Colonic mucosa (tissue), 4 donors: ENCODE data around the gene PI4KA. TPM values are rescaled to one million over a fixed set of nuclear protein-coding genes. Genes with fewer than 3 reads are reported as not detected.
"Not testable (repeated sequence)": the region's sequence is repeated elsewhere in the genome, so short reads cannot be mapped to it uniquely, and the experiment has no call there.

Experiments used
- DNase-seq: peaks from one replicate; pipeline ENCODE4 v3.0.0-alpha.2; 2020
- H3K27ac ChIP-seq: fragments of 200-600 bp; one replicate; pipeline ENCODE4 v1.8.0; 2021
- H3K27me3 ChIP-seq: fragments of 200-600 bp; one replicate; pipeline ENCODE4 v1.8.0; 2021
- H3K36me3 ChIP-seq: fragments of 200-600 bp; one replicate; pipeline ENCODE4 v1.8.0; 2021
- H3K4me1 ChIP-seq: fragments of 200-600 bp; one replicate; pipeline ENCODE4 v1.8.0; 2021; ENCODE audit warnings: mild to moderate bottlenecking
- H3K4me3 ChIP-seq: fragments of 200-600 bp; one replicate; pipeline ENCODE4 v1.8.0; 2021
- H3K9ac ChIP-seq, 2 donors: one replicate each; pipeline ENCODE4 v1.7.0; 2013; ENCODE audit warnings: control low read depth in 2 of 2, low read depth in 2 of 2, low read length in 2 of 2
- H3K9me3 ChIP-seq: fragments of 200-600 bp; one replicate; pipeline ENCODE4 v1.8.0; 2021
- intact Hi-C: fragments of 100-400 bp; cut with DNase I; formaldehyde crosslinking; loops from one replicate; pipeline ENCODE4 v1.14.1; 2022
- total RNA-seq, 2 donors: library from RNA; stranded (reverse); fragmentation: NEBNext Ultra II Directional in 1 of 2; extraction: Animal tissue kit (Norgen Biotek cat#: 25700) in 1 of 2; gene quantifications; one replicate each; pipeline ENCODE4 v1.2.1, GENCODE V29; 2021
- TF ChIP-seq, protein P1 (sequence below): fragments of 200-600 bp; IDR thresholded peaks from one replicate; pipeline ENCODE4 v1.8.0; 2022; ENCODE audit warnings: antibody characterized with exemption, mild to moderate bottlenecking
- donor health status: healthy.
- donor health status: DM: no; HTN: no; CAD: no.
- donor health status: DM: no; HTN: no; CAD: no.

The PI4KA gene
- total RNA-seq, 2 donors from 2014 or later, result 69.4 to 86.8 TPM

DNA sequence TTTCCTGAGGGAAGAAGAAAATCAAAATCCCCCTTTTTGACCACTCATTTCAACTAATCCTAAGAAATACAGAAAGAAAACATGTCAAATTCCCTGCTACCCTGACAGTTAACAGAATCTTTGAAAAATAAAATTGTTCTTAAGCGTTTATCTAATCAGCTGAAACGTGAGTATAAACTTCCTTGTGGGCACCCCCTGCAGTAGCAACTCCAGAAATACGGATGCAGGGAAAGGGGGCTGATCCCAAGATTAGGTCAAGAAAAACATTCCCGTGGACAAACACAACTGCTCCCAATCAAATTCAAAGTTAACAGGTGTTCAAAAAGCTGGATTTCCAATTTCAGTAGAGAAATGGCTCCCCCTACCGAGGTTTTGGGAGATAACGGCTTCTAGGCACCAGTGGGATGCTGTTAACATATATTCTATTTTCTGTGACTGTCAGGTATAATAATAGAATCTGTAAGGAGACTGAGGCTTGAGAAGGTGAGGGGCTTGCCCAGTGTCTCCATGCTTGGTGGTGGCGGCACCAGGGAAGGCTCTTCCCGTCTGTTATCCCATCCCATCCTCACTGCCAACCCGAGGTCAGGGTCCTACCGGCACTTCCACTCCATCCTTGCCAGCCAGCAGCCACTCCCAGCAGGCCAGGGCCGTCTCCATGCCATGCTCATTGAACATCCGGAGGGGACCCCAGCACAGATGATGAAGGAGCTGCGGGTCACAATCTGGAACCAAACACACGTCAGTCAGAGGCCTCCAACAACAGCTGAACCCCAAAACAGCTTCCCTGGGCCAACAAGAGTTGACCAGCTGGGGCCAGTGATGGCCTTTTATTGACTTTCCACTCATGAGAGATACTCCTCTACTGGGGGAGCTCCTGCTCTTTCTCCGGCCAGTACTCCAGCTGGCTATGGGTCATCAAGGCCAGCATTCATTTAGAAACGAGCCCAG lies 116.7 kb downstream of the PI4KA start:
- peak; percentile 41 for DNase-seq
- H3K27me3 ChIP-seq, result no peaks in the 10 kb centered on the region
- no peak overlapping the region for H3K9ac ChIP-seq
- H3K9me3 ChIP-seq, result no peaks in the 10 kb centered on the region
- TF ChIP-seq, protein P1, sequence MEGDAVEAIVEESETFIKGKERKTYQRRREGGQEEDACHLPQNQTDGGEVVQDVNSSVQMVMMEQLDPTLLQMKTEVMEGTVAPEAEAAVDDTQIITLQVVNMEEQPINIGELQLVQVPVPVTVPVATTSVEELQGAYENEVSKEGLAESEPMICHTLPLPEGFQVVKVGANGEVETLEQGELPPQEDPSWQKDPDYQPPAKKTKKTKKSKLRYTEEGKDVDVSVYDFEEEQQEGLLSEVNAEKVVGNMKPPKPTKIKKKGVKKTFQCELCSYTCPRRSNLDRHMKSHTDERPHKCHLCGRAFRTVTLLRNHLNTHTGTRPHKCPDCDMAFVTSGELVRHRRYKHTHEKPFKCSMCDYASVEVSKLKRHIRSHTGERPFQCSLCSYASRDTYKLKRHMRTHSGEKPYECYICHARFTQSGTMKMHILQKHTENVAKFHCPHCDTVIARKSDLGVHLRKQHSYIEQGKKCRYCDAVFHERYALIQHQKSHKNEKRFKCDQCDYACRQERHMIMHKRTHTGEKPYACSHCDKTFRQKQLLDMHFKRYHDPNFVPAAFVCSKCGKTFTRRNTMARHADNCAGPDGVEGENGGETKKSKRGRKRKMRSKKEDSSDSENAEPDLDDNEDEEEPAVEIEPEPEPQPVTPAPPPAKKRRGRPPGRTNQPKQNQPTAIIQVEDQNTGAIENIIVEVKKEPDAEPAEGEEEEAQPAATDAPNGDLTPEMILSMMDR, result peak; percentile 61
- no peak overlapping the region for H3K27ac ChIP-seq
- H3K36me3 ChIP-seq, result no peaks in the 10 kb centered on the region
- H3K4me3 ChIP-seq, result no peak overlapping the region
- no peaks in the 10 kb centered on the region for H3K4me1 ChIP-seq
- intact Hi-C loops, result no loop called here

DNA sequence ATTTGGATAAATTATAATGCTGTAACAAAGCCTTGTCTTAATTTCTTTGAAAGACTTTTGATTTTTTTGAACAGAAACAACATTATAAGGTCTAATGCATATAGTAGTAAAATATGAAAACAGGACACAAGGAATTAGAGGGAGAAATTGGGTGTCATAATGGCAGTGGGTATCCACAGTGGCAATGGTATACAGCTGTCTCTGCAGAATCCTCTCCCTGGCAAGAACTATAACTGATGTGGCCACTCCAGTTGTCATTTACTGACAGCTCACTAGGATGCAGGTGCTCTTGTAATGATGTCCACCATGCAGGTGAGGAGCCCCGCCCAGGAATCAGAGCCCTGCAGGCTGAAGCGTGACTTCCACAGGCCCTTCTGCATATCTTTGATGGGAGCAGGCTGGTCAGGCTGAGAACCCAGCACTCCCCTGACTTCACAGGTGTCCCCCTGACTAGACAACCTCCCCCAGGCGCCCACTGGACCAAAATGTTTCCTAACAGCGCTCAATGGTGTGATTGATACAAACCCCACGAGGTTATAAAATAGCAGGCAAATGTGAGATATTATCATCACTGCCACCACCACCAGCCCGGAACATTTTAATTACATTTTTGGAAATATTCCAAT lies 117.5 kb downstream of the PI4KA start:
- intact Hi-C loops, result no loop called here
- no peaks in the 10 kb centered on the region for H3K9me3 ChIP-seq
- H3K4me3 ChIP-seq, result no peak overlapping the region
- no peak overlapping the region for H3K27ac ChIP-seq
- DNase-seq, result no peak
- no peaks in the 10 kb centered on the region for H3K27me3 ChIP-seq
- no peaks in the 10 kb centered on the region for H3K4me1 ChIP-seq
- no peak overlapping the region for H3K9ac ChIP-seq
- no peaks in the 10 kb centered on the region for H3K36me3 ChIP-seq
- TF ChIP-seq, protein P1, result no peak

DNA sequence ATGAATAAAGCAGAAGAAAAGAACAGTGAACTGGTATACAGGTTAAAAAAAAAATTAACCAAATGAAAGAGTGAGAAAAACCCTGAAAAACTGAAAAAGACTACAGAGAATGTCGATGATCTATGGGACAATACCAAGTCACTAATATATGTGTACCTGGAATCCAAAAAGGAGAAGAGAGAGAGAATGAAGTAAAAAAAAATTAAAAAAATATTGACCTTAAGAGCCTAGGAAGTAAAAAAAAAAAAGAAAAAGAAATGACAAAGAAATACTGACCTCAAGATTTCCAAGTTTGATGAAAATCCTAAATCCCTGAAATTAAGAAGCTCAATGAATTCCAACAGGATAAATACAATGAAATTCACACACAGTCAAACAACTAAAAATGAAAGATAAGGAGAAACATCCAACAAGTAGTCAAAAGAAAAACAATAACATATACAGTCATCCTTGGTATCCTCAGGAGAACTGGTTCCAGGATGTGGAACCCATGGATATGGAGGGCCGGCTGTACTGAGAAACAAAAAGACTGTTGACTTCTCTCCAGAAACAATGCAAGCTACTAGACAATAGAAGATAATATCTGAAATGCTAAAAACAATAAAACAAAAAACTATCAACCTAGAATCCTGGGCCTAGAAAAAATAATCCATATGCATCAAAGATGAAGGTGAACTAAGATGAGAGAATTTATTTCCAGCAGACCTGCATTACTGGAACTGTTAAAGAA lies 118.2 kb downstream of the PI4KA start:
- intact Hi-C loops, result no loop called here
- H3K9me3 ChIP-seq, result no peaks in the 10 kb centered on the region
- H3K9ac ChIP-seq, result no peak overlapping the region
- H3K4me3 ChIP-seq, result no peak overlapping the region
- H3K27ac ChIP-seq, result no peak overlapping the region
- no peaks in the 10 kb centered on the region for H3K36me3 ChIP-seq
- H3K27me3 ChIP-seq, result no peaks in the 10 kb centered on the region
- TF ChIP-seq, protein P1, result no peak
- no peak for DNase-seq
- no peaks in the 10 kb centered on the region for H3K4me1 ChIP-seq

- H3K9ac ChIP-seq, result no peak overlapping the region
- H3K9me3 ChIP-seq, result no peaks in the 10 kb centered on the region
- no peak overlapping the region for H3K27ac ChIP-seq
- no peak overlapping the region for H3K4me3 ChIP-seq
- H3K4me1 ChIP-seq, result no peaks in the 10 kb centered on the region
- H3K36me3 ChIP-seq, result no peaks in the 10 kb centered on the region
- DNase-seq, result no peak
- no peaks in the 10 kb centered on the region for H3K27me3 ChIP-seq
- intact Hi-C loops, result no loop called here
- TF ChIP-seq, protein P1, result no peak
Measured at GRCh38 chr22:20738394-20739089, 120.1 kb downstream of the PI4KA start.

- H3K9ac ChIP-seq, intact Hi-C loops, DNase-seq, H3K27ac ChIP-seq, H3K9me3 ChIP-seq, H3K4me3 ChIP-seq, H3K36me3 ChIP-seq, H3K27me3 ChIP-seq, H3K4me1 ChIP-seq: not testable (repeated sequence)
Measured at GRCh38 chr22:20736891-20737290, 121.7 kb downstream of the PI4KA start.

- DNase-seq, H3K4me1 ChIP-seq, H3K9me3 ChIP-seq, H3K27ac ChIP-seq, intact Hi-C loops, H3K36me3 ChIP-seq, H3K9ac ChIP-seq, H3K4me3 ChIP-seq, H3K27me3 ChIP-seq: not testable (repeated sequence)
Measured at GRCh38 chr22:20735356-20736162, 123.1 kb downstream of the PI4KA start.

- H3K4me3 ChIP-seq, H3K9me3 ChIP-seq, intact Hi-C loops, DNase-seq, H3K4me1 ChIP-seq, H3K27me3 ChIP-seq, H3K9ac ChIP-seq, H3K36me3 ChIP-seq, H3K27ac ChIP-seq: not testable (repeated sequence)
Measured at GRCh38 chr22:20732431-20732830, 126.2 kb downstream of the PI4KA start.
